ENCODE measurements around the gene RPRM.
"Not testable (repeated sequence)": the region's sequence is repeated elsewhere in the genome, so short reads cannot be mapped to it uniquely, and the experiment has no call there.

The RPRM gene

GRCh38 chr2:153462338-153462859, 16.2 kb downstream of the RPRM start:
- no peak for DNase-seq

DNA sequence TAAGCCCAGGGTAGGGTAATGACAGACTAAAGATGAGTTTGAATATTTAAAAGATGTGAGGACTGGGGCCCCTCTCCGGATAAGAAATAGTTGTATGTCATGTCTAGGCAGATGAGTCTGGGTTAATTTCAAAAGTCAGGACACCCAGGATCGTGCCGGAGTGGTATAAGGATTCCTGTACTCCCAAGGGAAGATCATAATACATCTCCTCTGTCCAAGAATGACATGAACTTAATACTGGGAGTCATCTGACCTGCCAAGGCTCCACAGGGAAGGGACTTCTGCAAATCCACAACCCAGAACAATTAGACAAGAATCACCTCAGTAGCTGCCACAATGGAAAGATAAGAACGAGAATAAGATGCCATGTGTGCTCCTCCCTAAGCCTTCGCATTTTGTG, 17.1 kb downstream of the RPRM start:
- no peak for DNase-seq

GRCh38 chr2:153455861-153456260, 22.7 kb downstream of the RPRM start:
- DNase-seq: no peak

- DNase-seq: no peak
These were observed 23.2 kb downstream of the RPRM start for GRCh38 chr2:153455403-153455802.

GRCh38 chr2:153451611-153452010, 27.0 kb downstream of the RPRM start:
- no peak for DNase-seq

- no peak for DNase-seq
These were observed 35.5 kb downstream of the RPRM start for GRCh38 chr2:153443106-153443505.

DNA sequence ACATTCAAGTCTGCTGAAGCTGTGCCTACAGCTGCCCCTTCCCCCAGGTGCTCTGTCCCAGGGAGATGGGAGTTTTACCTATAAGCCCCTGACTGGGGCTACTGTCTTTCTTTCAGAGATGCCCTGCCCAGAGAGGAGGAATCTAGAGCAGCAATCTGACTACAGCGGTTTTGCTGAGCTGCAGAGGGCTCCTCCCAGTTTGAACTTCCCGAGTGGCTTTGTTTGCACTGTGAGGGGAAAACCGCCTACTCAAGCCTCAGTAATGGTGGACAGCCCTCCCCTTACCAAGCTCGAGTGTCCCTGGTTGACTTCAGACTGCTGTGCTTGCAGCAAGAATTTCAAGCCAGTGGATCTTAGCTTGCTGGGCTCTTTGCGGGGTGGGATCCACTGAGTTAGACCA, 35.9 kb downstream of the RPRM start:
- not testable (repeated sequence) for DNase-seq

GRCh38 chr2:153440090-153440489, 38.5 kb downstream of the RPRM start:
- not testable (repeated sequence) for DNase-seq

DNA sequence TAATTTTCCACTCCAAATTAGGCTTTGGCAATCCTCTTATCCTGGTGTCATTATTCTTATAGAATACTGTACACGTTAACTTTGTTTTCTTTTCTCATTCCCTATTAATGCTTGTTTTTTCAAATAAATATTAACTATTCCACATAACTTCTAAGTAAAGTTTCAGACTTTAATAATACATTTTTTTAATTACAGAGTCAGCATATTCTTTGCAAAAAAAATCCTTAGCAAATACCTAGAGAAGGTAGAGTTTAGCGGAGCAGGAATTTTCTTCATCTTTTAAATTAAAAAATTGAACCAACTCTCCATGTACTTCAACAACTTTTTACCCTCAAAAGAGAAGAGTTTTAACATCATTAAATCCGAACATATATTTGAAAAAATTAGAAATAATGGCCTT, 45.2 kb downstream of the RPRM start:
- no peak for DNase-seq

DNA sequence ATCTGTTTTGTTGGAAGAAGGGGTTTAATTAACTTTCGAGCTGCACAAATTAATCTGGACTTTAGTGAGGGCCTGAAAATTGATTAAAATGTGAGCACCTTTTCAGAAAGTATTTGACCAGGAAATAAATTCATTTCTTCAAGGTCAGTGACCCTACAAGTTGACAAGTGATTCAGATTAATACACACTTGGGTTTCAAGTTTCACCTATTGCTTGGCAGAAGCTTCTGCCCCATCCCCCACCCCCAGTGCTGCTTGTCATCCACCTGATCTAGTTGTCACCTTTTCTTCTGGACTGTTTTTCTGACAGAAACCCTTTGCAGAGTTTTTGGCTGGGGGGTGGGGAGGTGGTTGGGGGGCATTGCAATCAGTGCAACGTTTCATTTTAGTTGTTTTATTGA, 46.2 kb downstream of the RPRM start:
- no peak for DNase-seq

GRCh38 chr2:153431114-153431513, 47.4 kb downstream of the RPRM start:
- no peak for DNase-seq
